Islet of Langerhans (tissue), 1 donor: ENCODE data around the gene LPP.

Experiments used
- FAIRE-seq: peaks from one replicate; lab custom pipeline; 2011; peaks lifted over from hg19 to GRCh38; lab: Jason Lieb, UNC

Gene LPP

GRCh38 chr3:188338086-188338485 is 184.1 kb downstream of the LPP start:
- no peak for FAIRE-seq

- FAIRE-seq = no peak
These were observed 185.7 kb downstream of the LPP start for GRCh38 chr3:188339410-188340295.

- peak; percentile 92 for FAIRE-seq
These were observed 187.5 kb downstream of the LPP start for GRCh38 chr3:188341501-188341900.

- no peak for FAIRE-seq
These were observed 189.2 kb downstream of the LPP start for GRCh38 chr3:188342991-188343732.

- no peak for FAIRE-seq
These were observed 189.9 kb downstream of the LPP start for GRCh38 chr3:188343894-188344293.

- FAIRE-seq = no peak
These were observed 191.3 kb downstream of the LPP start for GRCh38 chr3:188345223-188345622.

- FAIRE-seq = no peak
These were observed 194.7 kb downstream of the LPP start for GRCh38 chr3:188348435-188349244.

- no peak for FAIRE-seq
These were observed 195.5 kb downstream of the LPP start for GRCh38 chr3:188349351-188349901.

GRCh38 chr3:188349933-188350332 is 196.0 kb downstream of the LPP start:
- no peak for FAIRE-seq

GRCh38 chr3:188350961-188351360 is 197.0 kb downstream of the LPP start:
- no peak for FAIRE-seq

- FAIRE-seq = no peak
These were observed 197.7 kb downstream of the LPP start for GRCh38 chr3:188351648-188352047.

GRCh38 chr3:188352196-188352927 is 198.4 kb downstream of the LPP start:
- peak; percentile 88 for FAIRE-seq

GRCh38 chr3:188353426-188353825 is 199.5 kb downstream of the LPP start:
- no peak for FAIRE-seq

GRCh38 chr3:188358787-188359493 is 205.0 kb downstream of the LPP start:
- no peak for FAIRE-seq

- no peak for FAIRE-seq
These were observed 206.5 kb downstream of the LPP start for GRCh38 chr3:188360364-188360881.

- FAIRE-seq = no peak
These were observed 207.9 kb downstream of the LPP start for GRCh38 chr3:188361888-188362287.

GRCh38 chr3:188362405-188362831 is 208.5 kb downstream of the LPP start:
- FAIRE-seq = peak; percentile 86

- no peak for FAIRE-seq
These were observed 211.2 kb downstream of the LPP start for GRCh38 chr3:188365184-188365583.

- FAIRE-seq = peak; percentile 77
These were observed 212.2 kb downstream of the LPP start for GRCh38 chr3:188365988-188366698.

- no peak for FAIRE-seq
These were observed 213.7 kb downstream of the LPP start for GRCh38 chr3:188367678-188368077.
